Skin epidermis (tissue), 12 donors: ENCODE measurements around the gene AGBL1.
A peak's percentile ranks its signal among the peaks of the same experiment; 100 is the strongest.

Experiments used
- H3K27ac ChIP-seq, 21 experiments: fragments of 200-600 bp; sonication (generic) in 11 of 21; one replicate each; pipeline ENCODE4 v1.5.0; 2020; ENCODE audit warnings: mild to moderate bottlenecking in 3 of 21, inconsistent platforms in 2 of 21, moderate library complexity in 2 of 21
- H3K4me3 ChIP-seq, 7 experiments: fragments of 200-600 bp; sonication (generic) in 2 of 7; one replicate each; pipeline ENCODE4 v1.5.0; 2020; ENCODE audit warnings: inconsistent platforms in 2 of 7, mild to moderate bottlenecking in 2 of 7, moderate library complexity in 1 of 7

AGBL1 gene

GRCh38 chr15:86654501-86654900, 574.8 kb downstream of the AGBL1 start:
- no peak overlapping the region for H3K4me3 ChIP-seq
- peak overlapping the region in 2 of 21 experiments; percentile 66 to 77 for H3K27ac ChIP-seq

- no peak overlapping the region for H3K4me3 ChIP-seq
- no peak overlapping the region for H3K27ac ChIP-seq
Measured at GRCh38 chr15:86657305-86657704, 577.6 kb downstream of the AGBL1 start.

- no peak overlapping the region for H3K4me3 ChIP-seq
- H3K27ac ChIP-seq, result no peak overlapping the region
Measured at GRCh38 chr15:86659724-86660411, 580.2 kb downstream of the AGBL1 start.

- Histone ChIP-seq H3K4me3 (no peak overlapping the region), H3K27ac (no peak overlapping the region)
Measured at GRCh38 chr15:86661580-86661979, 581.9 kb downstream of the AGBL1 start.

DNA sequence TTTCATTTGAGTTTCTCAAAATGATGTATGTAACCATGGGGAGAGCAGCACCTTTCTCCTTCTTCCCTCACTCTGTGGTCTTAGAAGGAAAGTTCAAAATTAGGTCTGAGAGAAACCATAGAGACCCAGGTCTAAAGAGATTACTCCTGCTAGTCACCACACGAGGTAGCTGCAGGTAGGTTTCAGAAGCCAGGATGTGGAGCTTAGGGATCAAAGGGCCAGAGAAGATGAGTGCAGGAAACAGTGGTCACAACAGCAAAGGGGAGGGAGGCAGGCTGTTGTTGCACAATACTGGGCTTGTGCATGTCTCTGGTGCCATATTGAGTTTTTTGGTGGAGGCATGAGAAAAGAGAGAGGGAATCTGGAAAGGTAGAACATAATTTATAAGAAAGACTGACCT, 583.6 kb downstream of the AGBL1 start:
- Histone ChIP-seq H3K4me3 (no peak overlapping the region), H3K27ac (no peak overlapping the region)

DNA sequence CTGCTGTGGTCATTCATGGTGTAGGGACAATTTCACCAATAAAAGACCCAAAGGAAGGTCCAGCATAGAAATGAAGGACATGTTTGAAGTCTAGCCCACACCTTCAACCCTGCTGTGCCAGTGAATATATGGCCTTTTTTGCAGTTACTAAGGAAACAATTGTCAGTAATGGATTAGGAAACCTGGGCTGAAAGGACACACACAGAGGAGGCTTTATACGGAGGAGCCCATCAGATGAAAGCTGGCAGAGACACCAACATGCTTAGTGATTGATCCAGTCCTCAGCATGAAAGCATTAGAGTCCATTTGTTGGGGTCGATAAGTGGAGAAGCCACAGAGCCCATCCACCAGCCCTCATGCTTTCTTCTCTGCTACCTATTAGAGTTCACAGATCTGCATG, 584.3 kb downstream of the AGBL1 start:
- Histone ChIP-seq H3K4me3 (no peak overlapping the region), H3K27ac (no peak overlapping the region)

DNA sequence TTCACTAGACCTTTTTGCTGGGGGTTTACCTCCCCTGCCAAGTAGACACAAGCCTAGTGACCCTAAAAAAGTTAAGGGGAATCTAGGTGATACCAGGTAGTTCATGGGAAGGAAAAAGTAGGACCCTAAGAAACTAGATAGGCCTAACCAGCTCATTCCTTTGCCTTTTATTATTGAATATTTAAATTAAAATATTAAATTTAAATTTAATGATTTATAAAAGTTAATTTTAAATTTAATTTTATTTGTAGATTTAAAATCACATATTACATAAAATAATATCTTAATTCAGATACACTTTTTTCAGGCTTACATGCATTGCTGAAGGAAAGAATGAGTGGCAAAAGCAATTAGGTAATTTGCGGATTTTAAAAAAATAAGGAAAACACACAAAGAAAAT, 584.9 kb downstream of the AGBL1 start:
- H3K4me3 ChIP-seq, result no peak overlapping the region

GRCh38 chr15:86676002-86676401, 596.3 kb downstream of the AGBL1 start:
- Histone ChIP-seq H3K27ac (no peak overlapping the region), H3K4me3 (no peak overlapping the region)

More for the DNA sequence above, 584.9 kb downstream of the AGBL1 start:
- no peak overlapping the region for H3K27ac ChIP-seq

GRCh38 chr15:86677278-86677677, 597.6 kb downstream of the AGBL1 start:
- Histone ChIP-seq H3K4me3 (no peak overlapping the region), H3K27ac (no peak overlapping the region)

GRCh38 chr15:86685263-86685662, 605.6 kb downstream of the AGBL1 start:
- Histone ChIP-seq H3K4me3 (no peak overlapping the region), H3K27ac (no peak overlapping the region)

- Histone ChIP-seq H3K4me3 (no peak overlapping the region), H3K27ac (no peak overlapping the region)
Measured at GRCh38 chr15:86689006-86689405, 609.3 kb downstream of the AGBL1 start.

DNA sequence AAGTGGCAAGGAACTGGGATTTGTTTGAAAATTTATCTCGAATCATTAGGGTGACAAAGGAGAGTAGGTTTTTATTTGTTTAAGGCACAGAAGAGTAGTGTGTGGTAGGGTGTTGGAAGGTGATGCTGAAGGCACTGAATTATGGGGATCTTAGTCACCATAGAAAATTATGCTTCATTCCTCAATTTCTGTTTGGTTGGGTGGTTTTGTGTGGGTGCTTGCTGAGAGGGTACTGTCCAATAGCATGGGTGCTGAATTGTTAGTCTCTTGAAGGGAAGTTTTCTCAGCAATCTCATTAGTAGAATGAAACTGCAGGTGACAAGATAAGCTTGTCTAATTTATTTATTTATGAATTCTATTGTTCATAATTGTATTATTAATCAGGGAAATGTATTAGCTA, 610.9 kb downstream of the AGBL1 start:
- Histone ChIP-seq H3K4me3 (no peak overlapping the region), H3K27ac (no peak overlapping the region)

DNA sequence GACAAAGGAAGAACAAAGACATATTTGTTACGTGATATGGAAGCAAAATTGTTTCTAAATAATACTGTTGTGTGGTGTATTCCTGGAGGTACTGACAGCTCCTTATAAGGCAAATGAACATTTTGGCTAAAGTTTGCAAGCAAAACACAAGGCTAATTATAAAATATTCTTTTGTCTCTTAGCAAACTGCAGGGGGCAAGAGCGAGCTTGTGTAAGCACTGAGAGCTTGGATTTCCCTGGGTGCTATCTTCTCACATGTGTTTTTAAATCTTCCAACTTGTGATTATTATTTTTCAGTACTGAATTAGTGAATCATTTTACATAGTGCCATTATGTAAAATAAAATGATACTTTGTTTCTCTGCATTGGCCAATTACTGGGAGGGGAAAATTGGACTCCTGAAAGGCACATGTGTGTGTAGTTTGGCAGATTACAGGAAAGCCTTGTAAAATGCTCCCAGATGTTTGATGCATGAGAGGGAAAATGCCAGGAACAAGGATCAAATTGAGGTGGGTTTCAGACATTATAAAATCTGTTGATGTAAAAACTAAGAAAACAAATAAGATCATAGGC, 611.5 kb downstream of the AGBL1 start:
- Histone ChIP-seq H3K4me3 (no peak overlapping the region), H3K27ac (no peak overlapping the region)

- no peak overlapping the region for H3K27ac ChIP-seq
Measured at GRCh38 chr15:86700864-86701610, 621.4 kb downstream of the AGBL1 start.

DNA sequence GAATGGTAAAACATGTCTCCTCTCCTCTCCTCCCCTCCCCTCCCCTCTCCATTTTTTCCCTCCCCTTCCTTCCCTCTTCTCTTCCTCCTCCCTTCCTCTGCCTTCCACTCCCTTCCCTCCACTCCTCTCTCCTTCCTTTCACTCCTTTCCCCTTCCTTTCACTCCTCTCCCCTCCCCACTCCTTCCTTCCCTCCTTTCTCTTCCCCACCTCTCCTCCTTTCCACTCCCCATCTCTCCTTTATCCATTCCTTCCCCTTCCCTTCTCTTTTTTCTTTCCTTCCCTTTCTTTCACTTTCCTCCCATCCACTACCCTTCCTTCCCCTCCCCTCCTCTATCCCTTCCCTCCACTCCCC, 621.9 kb downstream of the AGBL1 start:
- no peak overlapping the region for H3K4me3 ChIP-seq
- H3K27ac ChIP-seq, result no peak overlapping the region

More at GRCh38 chr15:86700864-86701610, 621.4 kb downstream of the AGBL1 start:
- H3K4me3 ChIP-seq, result no peak overlapping the region

DNA sequence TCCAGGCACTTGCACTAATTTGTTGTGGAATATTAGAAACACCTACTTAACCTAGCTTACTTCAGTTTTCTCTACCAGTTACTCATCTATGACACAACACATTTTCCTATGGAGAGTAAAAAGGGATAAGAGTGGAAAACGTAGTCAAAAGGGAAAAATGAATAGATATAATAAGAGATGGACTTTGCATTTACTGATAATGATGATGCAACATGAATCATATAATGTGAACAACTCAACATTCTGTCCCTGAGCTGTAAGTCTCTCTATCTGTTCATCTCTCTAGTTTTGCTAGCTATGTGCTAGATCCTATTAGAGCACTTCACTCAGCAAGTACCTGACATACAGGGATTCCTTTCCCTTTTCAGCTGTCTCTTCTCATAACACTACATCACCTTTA, 627.1 kb downstream of the AGBL1 start:
- Histone ChIP-seq H3K27ac (no peak overlapping the region), H3K4me3 (no peak overlapping the region)

DNA sequence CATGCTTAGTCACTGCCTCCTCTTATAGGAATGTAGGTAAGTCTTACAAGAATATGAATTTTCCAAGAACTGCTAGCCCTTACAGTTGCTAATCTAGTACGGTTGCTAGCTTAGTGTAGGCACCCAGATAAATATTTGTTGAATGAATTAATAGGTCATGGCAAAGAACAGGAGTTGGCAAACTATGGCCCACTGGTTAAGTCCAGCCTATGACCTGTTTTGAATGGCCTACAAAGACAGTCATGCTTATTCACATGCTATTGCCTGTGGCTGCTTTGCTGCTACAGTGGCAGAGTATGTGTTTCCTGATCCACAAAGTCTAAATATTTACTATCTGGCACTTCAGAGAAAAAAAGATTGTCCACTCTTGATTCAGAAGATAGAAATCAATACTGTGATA, 631.8 kb downstream of the AGBL1 start:
- H3K27ac ChIP-seq, result no peak overlapping the region
- no peak overlapping the region for H3K4me3 ChIP-seq

DNA sequence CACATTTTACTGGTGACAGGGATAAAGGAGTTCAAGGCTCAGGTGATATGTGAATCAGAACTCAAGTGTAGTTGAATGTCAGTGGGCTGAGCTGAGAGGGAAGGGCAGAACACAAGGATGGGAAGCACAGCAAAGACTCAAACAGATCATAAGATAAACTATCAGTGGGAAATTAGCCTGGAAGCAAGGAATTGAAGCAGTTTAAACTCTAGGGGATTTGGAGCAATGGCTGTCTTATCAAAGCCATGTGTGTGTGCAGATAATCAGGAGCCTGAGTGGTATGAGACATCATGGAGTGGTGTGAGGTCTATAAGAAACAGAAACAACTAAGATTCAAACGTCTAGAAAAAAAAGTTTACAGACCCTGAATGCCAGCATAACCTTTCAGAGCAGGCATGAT, 634.6 kb downstream of the AGBL1 start:
- no peak overlapping the region for H3K4me3 ChIP-seq
- no peak overlapping the region for H3K27ac ChIP-seq

- no peak overlapping the region for H3K4me3 ChIP-seq
- H3K27ac ChIP-seq, result no peak overlapping the region
Measured at GRCh38 chr15:86725628-86726027, 646.0 kb downstream of the AGBL1 start.

- Histone ChIP-seq H3K4me3 (no peak overlapping the region), H3K27ac (no peak overlapping the region)
Measured at GRCh38 chr15:86735247-86736040, 655.8 kb downstream of the AGBL1 start.
